ENCODE measurements around the gene MRPS30.
"Not testable (repeated sequence)": the region's sequence is repeated elsewhere in the genome, so short reads cannot be mapped to it uniquely, and the experiment has no call there.

MRPS30 gene

DNA sequence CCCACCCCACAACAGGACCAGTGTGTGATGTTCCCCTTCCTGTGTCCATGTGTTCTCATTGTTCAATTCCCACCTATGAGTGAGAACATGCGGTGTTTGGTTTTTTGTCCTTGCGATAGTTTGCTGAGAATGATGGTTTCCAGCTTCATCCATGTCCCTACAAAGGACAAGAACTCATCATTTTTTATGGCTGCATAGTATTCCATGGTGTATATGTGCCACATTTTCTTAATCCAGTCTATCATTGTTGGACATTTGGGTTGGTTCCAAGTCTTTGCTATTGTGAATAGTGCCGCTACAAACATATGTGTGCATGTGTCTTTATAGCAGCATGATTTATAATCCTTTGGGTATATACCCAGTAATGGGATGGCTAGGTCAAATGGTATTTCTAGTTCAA lies 15.9 kb downstream of the MRPS30 start:
- not testable (repeated sequence) for DNase-seq

DNA sequence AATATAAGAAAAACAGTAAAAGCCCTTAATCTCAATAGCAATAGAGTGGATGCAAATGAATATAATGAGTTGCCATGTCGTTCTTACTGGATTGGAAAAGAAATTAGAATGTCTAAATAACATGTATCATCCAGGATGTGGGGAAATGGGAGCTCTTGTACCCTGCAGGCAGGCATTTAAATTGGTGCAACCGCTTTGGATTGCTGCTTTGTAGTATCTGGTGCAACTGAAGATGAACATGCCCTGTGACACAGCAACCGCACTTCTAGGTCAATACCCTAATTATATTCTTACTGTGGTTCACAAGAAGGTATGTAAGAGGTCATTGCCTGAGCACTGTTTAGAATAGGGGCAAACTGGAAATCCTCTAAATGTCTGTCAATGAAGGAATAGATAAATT lies 18.9 kb downstream of the MRPS30 start:
- no peak for DNase-seq

DNA sequence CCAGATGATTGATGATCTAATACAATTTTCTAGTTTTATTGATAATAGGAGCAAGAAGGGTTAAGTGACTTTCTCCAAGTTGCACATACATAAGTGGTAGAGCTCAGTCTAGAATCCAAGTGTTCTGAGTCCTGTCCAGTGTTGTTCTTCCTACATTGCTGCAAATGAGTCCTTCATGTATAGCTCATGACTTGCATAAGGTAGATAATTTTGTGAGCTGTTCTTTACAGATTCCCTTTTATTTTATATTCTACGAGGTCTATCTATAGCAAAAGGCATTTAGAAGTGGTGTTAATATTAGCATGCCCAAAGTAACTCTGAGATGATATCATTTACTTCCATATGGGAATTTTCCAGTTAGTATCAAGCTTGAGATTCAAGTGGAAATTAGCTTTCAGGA lies 20.0 kb downstream of the MRPS30 start:
- DNase-seq, result no peak

DNA sequence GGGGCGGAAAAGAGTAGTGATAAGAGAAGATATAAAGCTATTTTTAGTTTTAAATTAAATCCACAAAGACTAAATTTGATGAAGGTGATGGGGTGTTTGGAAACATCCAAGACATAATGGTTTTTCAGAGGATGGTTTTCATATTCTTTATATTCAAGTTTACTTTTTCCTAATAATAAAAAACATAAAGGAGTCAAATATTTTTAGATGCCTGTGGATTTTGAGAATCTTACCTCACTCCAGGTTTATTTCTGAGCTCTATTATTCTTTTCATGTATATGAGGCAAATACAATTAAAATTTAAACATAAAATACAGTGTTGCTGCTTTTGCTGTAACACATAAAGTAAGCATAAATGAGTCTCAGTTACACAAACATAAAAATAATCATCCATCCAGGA lies 22.2 kb downstream of the MRPS30 start:
- DNase-seq, result no peak

DNA sequence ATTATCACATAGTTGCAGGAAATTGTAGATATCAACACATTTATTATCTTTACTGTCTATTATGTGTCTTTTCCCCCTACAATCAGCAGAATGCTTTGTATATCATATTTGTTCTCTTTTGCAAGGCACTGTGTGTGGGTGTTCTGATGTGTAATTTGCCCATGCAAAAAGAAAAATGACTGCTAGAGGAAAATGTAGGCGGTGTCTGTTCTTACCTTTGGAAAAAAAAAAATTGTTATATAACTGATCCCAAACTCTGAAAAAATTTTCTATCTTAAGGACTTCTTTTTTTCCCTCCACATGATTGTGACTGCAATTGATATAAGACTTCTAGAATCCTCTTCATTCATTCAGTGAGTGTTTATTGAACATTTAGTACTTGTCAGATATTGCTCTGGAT lies 24.5 kb downstream of the MRPS30 start:
- no peak for DNase-seq

DNA sequence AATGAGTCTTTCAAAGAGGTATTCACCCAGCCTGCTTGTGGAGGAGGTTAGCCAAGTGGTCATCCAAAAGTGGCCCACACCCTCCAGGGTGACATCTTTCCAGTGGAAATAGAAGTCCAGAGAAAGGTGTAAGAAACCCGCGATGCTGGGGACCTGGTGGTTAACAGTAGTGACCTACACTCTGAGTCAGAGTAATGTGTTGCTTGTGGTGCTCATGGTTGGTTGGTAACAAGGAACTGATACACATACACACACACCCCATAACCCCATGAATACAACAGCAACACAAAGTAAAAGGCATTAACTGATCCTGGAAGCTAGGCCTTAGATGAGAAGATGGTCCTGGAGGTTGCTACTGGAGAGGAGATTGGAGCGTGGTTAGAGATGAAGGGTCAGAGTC lies 26.9 kb downstream of the MRPS30 start:
- no peak for DNase-seq

DNA sequence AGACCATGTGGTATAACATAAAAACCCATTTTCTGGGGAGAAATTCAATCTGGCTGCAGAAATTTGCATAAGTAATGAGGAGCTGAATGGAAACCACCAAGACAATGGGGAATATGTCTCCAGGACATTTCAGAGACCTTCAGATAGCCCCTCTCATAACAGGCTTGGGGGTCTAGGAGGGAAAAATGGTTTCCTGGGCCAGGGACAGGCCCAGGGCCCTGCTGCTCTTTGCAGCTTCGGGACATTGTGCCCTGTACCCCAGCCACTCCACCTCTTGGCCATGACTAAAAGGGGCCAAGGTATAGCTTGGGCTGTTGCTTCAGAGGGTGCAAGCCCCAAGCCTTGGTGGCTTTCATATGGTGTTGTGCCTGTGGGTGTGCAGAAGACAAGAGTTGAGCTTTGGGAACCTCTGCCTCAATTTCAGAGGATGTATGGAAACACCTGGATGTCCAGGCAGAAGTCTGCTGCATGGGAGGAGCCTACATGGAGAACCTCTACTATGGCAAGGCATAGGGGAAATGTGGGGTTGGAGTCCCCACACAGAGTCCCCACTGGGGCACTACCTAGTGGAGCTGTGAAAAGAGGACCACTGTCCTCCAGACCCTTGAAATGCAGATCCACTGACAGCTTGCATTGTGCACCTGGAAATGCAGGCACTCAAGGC lies 30.4 kb downstream of the MRPS30 start:
- DNase-seq, result no peak

DNA sequence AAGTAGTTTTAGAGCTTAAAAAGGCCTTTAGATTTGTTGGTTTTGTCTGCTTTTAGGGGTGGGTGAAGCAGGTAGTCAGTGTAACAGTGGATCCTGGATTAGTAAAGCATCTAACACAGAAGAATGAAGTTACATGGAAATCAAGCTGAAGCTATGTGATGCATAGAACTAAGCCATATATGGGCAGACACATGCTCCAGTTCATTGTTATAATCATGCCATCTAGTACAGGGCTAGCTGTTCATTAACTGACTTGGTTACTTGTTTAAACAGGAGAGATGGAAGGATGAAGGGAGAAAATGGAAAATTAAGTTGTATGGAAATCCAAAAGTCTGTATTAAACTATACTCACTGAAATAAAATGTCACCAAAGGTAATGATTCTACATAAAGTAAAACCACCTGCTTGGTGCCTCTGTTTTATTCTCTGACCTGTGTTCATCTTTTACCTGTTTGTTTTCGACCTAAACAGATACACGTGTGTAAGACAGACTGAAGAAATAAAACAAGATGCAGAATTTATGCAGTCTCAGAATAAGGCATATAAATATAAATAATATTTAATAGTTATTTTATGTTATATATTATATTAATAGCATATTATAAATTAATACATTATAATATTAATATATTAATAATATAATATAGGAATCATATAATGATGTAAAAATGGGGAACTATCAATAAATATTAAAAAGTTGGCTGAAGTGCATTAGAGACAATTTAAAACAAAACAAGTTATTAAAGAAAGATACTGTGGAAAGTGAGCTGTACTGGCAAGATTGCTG lies 33.9 kb downstream of the MRPS30 start:
- no peak for DNase-seq

DNA sequence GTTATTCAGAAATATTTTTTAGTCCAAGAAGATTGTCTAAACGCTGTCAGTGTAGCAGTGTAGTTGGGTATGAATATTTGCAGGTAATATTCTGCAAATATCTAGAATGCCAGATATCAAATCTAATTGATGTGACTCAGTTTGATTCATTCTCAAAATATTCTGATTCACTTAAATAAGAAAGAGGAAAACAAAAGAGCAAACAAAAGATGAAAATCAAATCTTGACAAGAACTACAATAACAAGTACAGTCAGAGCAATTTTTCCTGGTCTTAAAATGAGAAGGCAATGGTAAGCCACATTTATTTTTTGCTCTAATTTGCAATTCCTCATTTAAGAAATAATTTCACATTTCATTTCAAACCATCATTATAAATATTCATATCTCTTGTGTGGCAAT lies 36.0 kb downstream of the MRPS30 start:
- DNase-seq, result no peak

DNA sequence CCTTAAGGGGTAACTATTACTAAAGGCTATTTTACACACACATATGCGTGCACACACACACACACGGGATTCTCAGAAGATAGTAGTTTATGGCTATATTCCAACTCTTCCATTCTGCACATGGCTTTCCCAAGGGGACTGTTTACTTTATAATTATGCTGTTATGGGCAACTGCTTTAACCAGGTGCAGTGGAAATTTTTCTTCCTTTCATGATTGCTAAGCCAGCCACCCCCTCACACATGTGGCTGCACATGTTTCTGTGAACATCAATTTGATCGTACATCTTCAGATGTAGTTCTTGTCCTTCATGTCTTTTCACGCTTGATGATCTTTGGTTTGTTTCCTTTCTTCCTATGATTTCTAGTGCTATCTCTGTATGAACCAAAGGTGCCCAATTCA lies 37.0 kb downstream of the MRPS30 start:
- DNase-seq, result no peak

DNA sequence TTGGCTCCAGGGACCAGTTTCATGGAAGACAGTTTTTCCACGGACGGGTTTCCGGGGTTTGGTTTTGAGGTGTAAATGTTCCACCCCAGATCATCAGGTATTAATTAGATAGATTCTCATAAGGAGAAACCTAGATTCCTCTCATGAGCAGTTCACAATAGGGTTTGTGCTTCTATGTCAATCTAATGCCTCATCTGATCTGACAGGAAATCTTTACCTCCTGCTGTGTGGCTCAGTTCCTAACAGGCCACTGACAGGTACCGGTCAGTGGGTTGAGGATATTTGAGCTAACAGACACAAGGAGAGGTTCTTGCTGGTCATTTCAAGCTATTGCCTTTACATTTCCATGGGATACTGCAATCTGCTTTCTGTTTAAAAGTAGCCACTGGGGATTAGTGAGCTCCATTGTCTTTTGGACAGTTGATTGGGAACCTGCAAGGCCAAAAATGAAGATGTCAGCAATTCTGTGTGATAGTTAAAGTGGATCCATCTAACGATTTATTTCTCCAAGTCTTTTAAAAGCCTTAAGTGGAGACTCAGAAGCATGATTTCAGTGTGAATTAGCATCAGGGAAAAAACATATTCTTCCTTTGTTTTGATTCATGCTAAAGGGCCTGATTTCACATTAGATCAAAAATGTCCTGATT lies 38.6 kb downstream of the MRPS30 start:
- DNase-seq, result no peak

DNA sequence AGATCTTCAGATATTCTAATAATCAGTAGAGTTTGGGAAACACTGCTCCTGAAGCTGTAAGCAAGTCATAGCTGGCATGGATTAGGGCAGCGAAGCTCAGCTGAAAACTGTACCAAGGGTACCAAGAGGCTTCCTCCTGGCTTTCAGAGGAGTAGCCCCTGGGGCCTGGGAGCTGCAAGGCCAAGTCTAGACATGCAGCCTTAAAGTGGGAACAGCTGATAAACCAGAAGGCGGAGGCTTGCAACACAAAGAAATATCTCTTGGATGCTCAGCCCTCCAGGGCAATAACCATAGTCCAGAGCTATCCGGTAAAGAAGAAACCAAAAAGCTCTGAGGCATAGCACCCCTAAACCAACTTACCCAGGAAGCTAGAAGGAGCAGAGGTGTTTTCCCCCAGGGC lies 51.5 kb downstream of the MRPS30 start:
- DNase-seq, result no peak

DNA sequence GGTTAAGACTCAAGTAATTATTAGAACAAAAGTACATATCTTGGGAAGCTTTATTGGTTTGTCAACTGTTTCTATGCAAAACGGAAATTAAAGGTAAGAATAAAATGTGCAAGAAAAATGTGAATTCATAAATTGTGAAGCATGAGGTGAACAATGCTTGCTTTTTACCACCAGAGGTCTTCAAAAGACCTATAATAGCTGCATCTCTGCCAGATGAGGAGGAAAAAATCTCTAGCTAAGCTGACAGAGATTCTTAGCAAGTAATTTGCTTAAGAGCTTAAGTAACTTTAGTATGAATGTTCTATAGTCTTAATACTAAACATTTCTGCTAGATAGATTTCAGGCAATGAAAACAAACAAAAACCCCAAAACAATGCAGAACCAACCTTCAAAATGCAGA lies 54.1 kb downstream of the MRPS30 start:
- no peak for DNase-seq
